Measurements from ENCODE around the gene MCM7. TPM values are rescaled to one million over a fixed set of nuclear protein-coding genes. Genes with fewer than 3 reads are reported as not detected.

Gene MCM7
- total RNA-seq, 2 donors from 2014 or later = 219 to 242 TPM

GRCh38 chr7:100077205-100077604 is 24.0 kb downstream of the MCM7 start:
- H3K9me3 Mint-ChIP-seq = peaks cover 62% of the 10 kb centered on the region
- H3K4me3 ChIP-seq (ENCODE audit: low read length) = no peak overlapping the region
- TF ChIP-seq CTCF (conservative IDR thresholded peaks at IDR 0.05) = no peak
- H3K9ac ChIP-seq (ENCODE audit: extremely low read depth, low read length, poor library complexity, severe bottlenecking) = no peak overlapping the region
- peaks cover 65% of the 10 kb centered on the region for H3K9me3 ChIP-seq (ENCODE audit: control insufficient read depth, low read length)
- no peaks in the 10 kb centered on the region for H3K27me3 Mint-ChIP-seq (ENCODE audit: insufficient read depth)
- H3K4me1 Mint-ChIP-seq = peaks cover 10% of the 10 kb centered on the region
- WGBS, 2 experiments (ENCODE audit: insufficient coverage in 1 of 2, insufficient read length in 1 of 2) = 89 to 100% methylated on average over 3 to 4 of the region's 4 CpGs
- H3K27ac ChIP-seq (ENCODE audit: low read depth, low read length) = no peak overlapping the region
- no peaks in the 10 kb centered on the region for H3K27me3 ChIP-seq (ENCODE audit: control insufficient read depth, insufficient read depth, low read length, poor library complexity, severe bottlenecking)
- H3K27ac Mint-ChIP-seq = no peak overlapping the region
- peaks cover 79% of the 10 kb centered on the region for H3K36me3 ChIP-seq (ENCODE audit: control insufficient read depth, insufficient read depth, low read length)
- H3K36me3 Mint-ChIP-seq (ENCODE audit: low read depth) = peaks cover 83% of the 10 kb centered on the region
- no peak overlapping the region for H3K4me3 Mint-ChIP-seq
- no peak for DNase-seq
- H3K4me1 ChIP-seq (ENCODE audit: control insufficient read depth, insufficient read depth, low read length) = peaks cover 5% of the 10 kb centered on the region

DNA sequence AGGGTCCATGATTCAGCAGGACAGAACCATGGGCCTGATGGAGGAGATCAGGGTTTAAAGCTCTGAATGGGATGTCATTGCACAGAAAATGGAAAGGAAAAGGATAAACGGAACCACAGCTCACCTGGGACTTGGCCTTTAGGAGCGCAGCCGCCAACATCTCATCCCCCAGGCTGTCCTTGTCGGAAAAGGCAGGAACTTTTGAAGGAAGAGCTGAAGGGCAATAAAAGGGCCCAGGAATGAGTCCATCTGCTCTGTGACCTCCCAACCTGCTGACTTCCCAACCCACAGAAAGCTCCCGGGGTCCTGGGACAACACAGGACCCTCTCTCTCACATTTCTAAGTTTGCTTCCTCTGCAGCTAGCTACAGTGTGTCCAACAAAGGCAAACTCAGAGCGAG is 25.8 kb downstream of the MCM7 start:
- Mint-ChIP-seq H3K4me1 (peaks cover 8% of the 10 kb centered on the region), H3K4me3 (no peak overlapping the region), H3K27me3 (ENCODE audit: insufficient read depth) (no peaks in the 10 kb centered on the region), H3K36me3 (ENCODE audit: low read depth) (peaks cover 97% of the 10 kb centered on the region), H3K9me3 (peaks cover 77% of the 10 kb centered on the region), H3K27ac (no peak overlapping the region)
- WGBS, 2 experiments (ENCODE audit: insufficient coverage in 1 of 2, insufficient read length in 1 of 2) = 97 to 100% methylated on average over 4 to 6 of the region's 6 CpGs
- peaks cover 82% of the 10 kb centered on the region for H3K9me3 ChIP-seq (ENCODE audit: control insufficient read depth, low read length)
- no peak overlapping the region for H3K9ac ChIP-seq (ENCODE audit: extremely low read depth, low read length, poor library complexity, severe bottlenecking)
- peaks cover 5% of the 10 kb centered on the region for H3K4me1 ChIP-seq (ENCODE audit: control insufficient read depth, insufficient read depth, low read length)
- peaks cover 97% of the 10 kb centered on the region for H3K36me3 ChIP-seq (ENCODE audit: control insufficient read depth, insufficient read depth, low read length)
- TF ChIP-seq CTCF (conservative IDR thresholded peaks at IDR 0.05) = no peak
- H3K27ac ChIP-seq (ENCODE audit: low read depth, low read length) = no peak overlapping the region
- H3K27me3 ChIP-seq (ENCODE audit: control insufficient read depth, insufficient read depth, low read length, poor library complexity, severe bottlenecking) = no peaks in the 10 kb centered on the region
- peak overlapping the region; percentile 28 for H3K4me3 ChIP-seq (ENCODE audit: low read length)
- DNase-seq = no peak

DNA sequence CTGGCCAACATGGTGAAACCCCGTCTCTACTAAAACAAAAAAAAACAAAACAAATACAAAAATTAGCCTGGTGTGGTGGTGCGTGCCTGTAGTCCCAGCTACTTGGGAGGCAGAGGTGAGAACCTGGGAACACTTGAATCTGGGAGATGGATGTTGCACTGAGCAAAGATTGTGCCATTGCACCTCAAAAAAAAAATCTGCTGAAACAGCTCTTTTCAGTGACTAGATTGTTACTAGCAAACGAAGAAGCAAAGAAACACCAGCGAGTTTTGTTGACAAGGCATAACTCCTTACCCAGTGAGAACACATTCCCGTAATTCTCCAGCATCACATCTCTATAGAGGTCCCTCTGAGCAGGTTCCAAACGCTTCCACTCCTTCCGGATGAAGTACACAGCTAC is 26.4 kb downstream of the MCM7 start:
- Histone ChIP-seq H3K9me3 (ENCODE audit: control insufficient read depth, low read length) (peaks cover 88% of the 10 kb centered on the region), H3K9ac (ENCODE audit: extremely low read depth, low read length, poor library complexity, severe bottlenecking) (no peak overlapping the region), H3K27ac (ENCODE audit: low read depth, low read length) (no peak overlapping the region), H3K27me3 (ENCODE audit: control insufficient read depth, insufficient read depth, low read length, poor library complexity, severe bottlenecking) (no peaks in the 10 kb centered on the region), H3K36me3 (ENCODE audit: control insufficient read depth, insufficient read depth, low read length) (peaks cover 98% of the 10 kb centered on the region), H3K4me3 (ENCODE audit: low read length) (peak overlapping the region; percentile 28), H3K4me1 (ENCODE audit: control insufficient read depth, insufficient read depth, low read length) (peaks cover 5% of the 10 kb centered on the region)
- Mint-ChIP-seq H3K9me3 (peaks cover 79% of the 10 kb centered on the region), H3K27ac (no peak overlapping the region), H3K4me1 (peaks cover 4% of the 10 kb centered on the region), H3K4me3 (no peak overlapping the region), H3K36me3 (ENCODE audit: low read depth) (peaks cover 98% of the 10 kb centered on the region), H3K27me3 (ENCODE audit: insufficient read depth) (no peaks in the 10 kb centered on the region)
- WGBS, 2 experiments (ENCODE audit: insufficient coverage in 1 of 2, insufficient read length in 1 of 2) = 92 to 93% methylated on average over 6 to 7 of the region's 7 CpGs
- no peak for DNase-seq
- no peak for TF ChIP-seq CTCF (conservative IDR thresholded peaks at IDR 0.05)
